Mesothelial cell of epicardium (in vitro differentiated cells): ENCODE results near the gene PLAGL1. TPM values are rescaled to one million over a fixed set of nuclear protein-coding genes. Genes with fewer than 3 reads are reported as not detected.

Experiments used
- DNase-seq, 2 experiments: peaks; one replicate each; pipeline ENCODE4 v3.0.0; 2021; ENCODE audit warnings: low spot score in 2 of 2; ENCODE audit not compliant: unreplicated experiment in 2 of 2
- H3K27ac Mint-ChIP-seq: 2 replicates; pipeline ENCODE4 v1.8.0; 2021; ENCODE audit warnings: mixed read lengths
- H3K27me3 Mint-ChIP-seq: 2 replicates; pipeline ENCODE4 v1.8.0; 2021; ENCODE audit warnings: low read depth, mixed read lengths
- H3K36me3 Mint-ChIP-seq: 2 replicates; pipeline ENCODE4 v1.8.0; 2021; ENCODE audit warnings: mixed read lengths
- H3K4me1 Mint-ChIP-seq: 2 replicates; pipeline ENCODE4 v1.8.0; 2021; ENCODE audit warnings: mixed read lengths
- H3K4me3 Mint-ChIP-seq: 2 replicates; pipeline ENCODE4 v1.8.0; 2021; ENCODE audit warnings: mild to moderate bottlenecking, moderate library complexity, mixed read lengths
- H3K9me3 Mint-ChIP-seq: 2 replicates; pipeline ENCODE4 v1.8.0; 2021; ENCODE audit warnings: mixed read lengths
- total RNA-seq: library from RNA; stranded (reverse); gene quantifications from 3 replicates; pipeline ENCODE4 v1.2.1, GENCODE V29; 2021
- TF ChIP-seq, protein P1 (sequence below): fragments of 200-600 bp; sonication (generic); IDR thresholded peaks from one replicate; pipeline ENCODE4 v1.5.0; 2021; ENCODE audit warnings: antibody characterized with exemption; ENCODE audit not compliant: unreplicated experiment

PLAGL1 gene
- total RNA-seq, 1 donor from 2014 or later, result 161 TPM

DNA sequence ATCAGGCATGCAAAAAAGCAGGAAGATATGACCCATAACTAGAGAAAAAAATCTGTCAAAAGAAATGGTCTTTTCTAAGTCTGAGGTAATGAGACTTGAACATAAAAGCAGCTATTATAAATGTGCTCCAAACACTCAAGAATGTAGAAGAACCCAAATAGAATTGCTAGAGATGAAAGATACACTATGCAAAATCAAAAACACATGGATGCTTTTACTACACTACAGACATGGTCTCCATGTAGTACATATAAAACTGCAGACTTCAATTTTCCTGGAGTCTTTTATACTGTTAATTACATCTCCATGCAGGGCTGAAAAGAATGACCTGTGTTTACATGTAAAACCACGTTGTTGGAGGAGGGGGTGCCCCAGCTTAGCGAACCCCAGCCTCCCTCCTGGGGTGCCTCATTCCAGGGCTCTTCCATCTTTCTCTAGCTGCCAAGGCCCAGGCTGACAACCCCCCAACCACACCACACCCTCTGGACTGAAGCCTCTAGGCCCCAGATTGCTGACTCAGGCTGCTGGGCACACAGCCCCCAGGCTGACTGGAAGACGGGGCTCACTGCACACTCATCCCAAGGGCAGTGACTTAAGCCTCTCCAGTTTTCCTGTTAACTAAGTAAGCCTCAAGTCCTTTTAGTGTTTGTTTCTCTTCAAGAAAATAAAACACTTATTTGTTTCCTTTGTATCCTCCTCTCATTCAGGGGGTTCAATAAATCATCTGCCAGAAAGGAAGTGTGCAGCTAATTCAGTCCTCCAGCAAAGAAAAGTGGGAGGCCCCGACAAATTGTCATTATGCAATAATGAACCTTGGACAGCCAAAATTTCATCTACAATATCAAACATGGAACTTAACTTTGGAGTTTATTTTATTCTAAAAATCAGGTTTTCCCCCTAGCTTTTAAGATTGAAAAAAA lies 26.0 kb upstream of the PLAGL1 start:
- H3K9me3 Mint-ChIP-seq, result peaks cover 38% of the 10 kb centered on the region
- DNase-seq, result no peak
- TF ChIP-seq, protein P1, sequence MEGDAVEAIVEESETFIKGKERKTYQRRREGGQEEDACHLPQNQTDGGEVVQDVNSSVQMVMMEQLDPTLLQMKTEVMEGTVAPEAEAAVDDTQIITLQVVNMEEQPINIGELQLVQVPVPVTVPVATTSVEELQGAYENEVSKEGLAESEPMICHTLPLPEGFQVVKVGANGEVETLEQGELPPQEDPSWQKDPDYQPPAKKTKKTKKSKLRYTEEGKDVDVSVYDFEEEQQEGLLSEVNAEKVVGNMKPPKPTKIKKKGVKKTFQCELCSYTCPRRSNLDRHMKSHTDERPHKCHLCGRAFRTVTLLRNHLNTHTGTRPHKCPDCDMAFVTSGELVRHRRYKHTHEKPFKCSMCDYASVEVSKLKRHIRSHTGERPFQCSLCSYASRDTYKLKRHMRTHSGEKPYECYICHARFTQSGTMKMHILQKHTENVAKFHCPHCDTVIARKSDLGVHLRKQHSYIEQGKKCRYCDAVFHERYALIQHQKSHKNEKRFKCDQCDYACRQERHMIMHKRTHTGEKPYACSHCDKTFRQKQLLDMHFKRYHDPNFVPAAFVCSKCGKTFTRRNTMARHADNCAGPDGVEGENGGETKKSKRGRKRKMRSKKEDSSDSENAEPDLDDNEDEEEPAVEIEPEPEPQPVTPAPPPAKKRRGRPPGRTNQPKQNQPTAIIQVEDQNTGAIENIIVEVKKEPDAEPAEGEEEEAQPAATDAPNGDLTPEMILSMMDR, result no peak
- no peak overlapping the region for H3K27ac Mint-ChIP-seq
- peaks cover 14% of the 10 kb centered on the region for H3K4me1 Mint-ChIP-seq
- no peak overlapping the region for H3K4me3 Mint-ChIP-seq
- peaks cover 2% of the 10 kb centered on the region for H3K36me3 Mint-ChIP-seq
- H3K27me3 Mint-ChIP-seq, result peaks cover 2% of the 10 kb centered on the region

DNA sequence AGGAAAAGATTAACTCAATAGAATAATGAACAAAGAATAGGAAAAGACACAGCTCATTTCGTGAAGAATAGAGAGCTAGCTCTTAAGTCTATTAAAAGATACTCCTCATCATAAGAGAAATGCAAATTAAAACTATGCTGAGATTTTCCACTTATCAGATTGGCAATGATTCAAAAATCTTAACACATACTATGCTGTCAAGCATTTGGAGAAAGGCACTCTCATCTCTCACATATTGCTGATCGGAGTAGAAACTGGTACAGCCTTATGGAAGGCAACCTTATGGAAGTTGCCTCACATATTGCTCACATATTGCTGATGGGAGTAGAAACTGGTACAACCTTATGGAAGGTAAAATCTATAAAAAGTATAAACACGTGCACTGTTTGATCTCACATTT lies 21.4 kb upstream of the PLAGL1 start:
- peaks cover 6% of the 10 kb centered on the region for H3K27me3 Mint-ChIP-seq

DNA sequence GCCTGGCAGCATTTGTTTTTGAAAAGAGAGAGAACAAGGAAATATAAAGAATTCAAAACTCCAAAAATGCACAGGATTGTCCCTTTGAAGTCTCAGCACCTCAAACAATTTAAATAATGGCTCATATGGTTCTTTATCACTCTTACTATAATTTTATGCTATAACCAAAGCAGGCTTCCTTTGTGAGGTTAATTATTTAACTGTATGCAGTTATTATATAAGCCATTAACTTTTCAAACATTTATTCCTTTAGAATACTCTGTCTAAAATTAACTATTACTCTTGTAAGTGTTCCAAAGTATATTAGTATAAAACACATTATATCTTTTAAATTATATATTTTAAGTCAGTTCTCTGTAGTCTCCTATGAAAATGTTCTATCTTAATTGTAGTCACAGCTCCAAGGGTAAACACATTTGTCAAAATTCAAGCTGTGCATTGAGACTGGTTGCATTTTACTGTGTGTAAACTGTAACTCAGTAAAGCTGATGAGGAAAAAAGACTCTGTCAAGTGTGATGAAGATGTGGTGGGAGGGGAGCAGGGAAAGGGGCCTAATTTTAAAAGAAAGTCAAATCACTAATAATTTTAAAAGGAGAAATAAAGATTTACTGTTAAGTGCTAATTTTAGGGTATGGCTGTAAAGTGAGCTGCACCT lies 20.0 kb upstream of the PLAGL1 start:
- no peak for DNase-seq
- Mint-ChIP-seq H3K27me3 (peaks cover 6% of the 10 kb centered on the region), H3K4me3 (no peak overlapping the region), H3K9me3 (peaks cover 20% of the 10 kb centered on the region), H3K27ac (no peak overlapping the region), H3K36me3 (peaks cover 2% of the 10 kb centered on the region), H3K4me1 (peaks cover 24% of the 10 kb centered on the region)
- TF ChIP-seq, protein P1, result no peak

More for the DNA sequence above, 21.4 kb upstream of the PLAGL1 start:
- H3K4me1 Mint-ChIP-seq, result peaks cover 24% of the 10 kb centered on the region
- peaks cover 32% of the 10 kb centered on the region for H3K9me3 Mint-ChIP-seq
- H3K36me3 Mint-ChIP-seq, result peaks cover 2% of the 10 kb centered on the region
- TF ChIP-seq, protein P1, result no peak
- no peak overlapping the region for H3K27ac Mint-ChIP-seq
- no peak overlapping the region for H3K4me3 Mint-ChIP-seq
- DNase-seq, result no peak

DNA sequence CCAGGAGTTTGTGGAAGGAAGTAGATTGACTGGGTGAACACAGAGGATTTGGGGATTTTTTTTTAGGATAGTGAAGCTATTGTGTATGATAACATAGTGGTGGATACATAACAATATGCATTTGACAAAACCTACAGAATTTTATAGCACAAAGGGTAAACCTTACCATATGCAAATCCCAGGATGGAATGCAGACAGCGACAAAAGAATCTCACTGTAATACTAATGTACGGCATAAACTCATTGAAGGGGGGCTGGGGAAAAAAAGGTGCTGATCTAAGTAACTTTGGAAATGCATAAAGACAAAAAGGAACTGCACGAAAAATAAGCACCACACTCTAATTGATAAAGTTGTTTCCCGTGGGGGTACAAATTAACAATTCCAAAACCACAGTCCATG lies 15.2 kb upstream of the PLAGL1 start:
- Mint-ChIP-seq H3K4me3 (no peak overlapping the region), H3K27me3 (peaks cover 10% of the 10 kb centered on the region), H3K27ac (no peak overlapping the region), H3K36me3 (no peaks in the 10 kb centered on the region), H3K9me3 (no peaks in the 10 kb centered on the region), H3K4me1 (peaks cover 12% of the 10 kb centered on the region)
- no peak for DNase-seq
- TF ChIP-seq, protein P1, result no peak

DNA sequence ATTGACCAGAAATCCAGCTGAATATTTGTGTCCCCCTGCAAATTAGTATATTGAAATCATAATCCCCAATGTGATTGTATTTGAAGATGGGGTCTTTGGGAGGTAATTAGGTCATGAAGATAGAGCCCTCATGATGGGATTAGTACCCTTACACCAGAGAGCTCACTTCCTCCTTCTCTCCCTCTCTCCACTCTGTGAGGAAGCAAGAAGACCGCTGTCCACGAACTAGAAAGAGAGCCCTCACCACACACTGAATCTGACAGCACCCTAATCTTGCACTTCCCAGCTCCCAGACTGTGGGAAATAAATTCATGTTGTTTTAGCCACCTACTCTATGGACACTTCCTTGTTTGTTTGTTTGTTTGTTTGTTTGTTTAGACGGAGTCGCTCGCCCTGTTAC lies 11.9 kb upstream of the PLAGL1 start:
- Mint-ChIP-seq H3K4me1 (no peaks in the 10 kb centered on the region), H3K27ac (no peak overlapping the region), H3K4me3 (no peak overlapping the region), H3K27me3 (peaks cover 26% of the 10 kb centered on the region), H3K36me3 (no peaks in the 10 kb centered on the region), H3K9me3 (no peaks in the 10 kb centered on the region)
- DNase-seq, result no peak
- TF ChIP-seq, protein P1, result no peak
